GM12878 (cell line): ENCODE data around the gene FMNL2. TPM values are rescaled to one million over a fixed set of nuclear protein-coding genes. Genes with fewer than 3 reads are reported as not detected.
A peak's percentile ranks its signal among the peaks of the same experiment; 100 is the strongest.

ENCODE experiments used
- ATAC-seq: fragments of 200-7000 bp; cut with Tn5 transposase; 3 replicates; pipeline ENCODE4 v1.9.1; 2020; ENCODE audit warnings: mild to moderate bottlenecking, moderate library complexity
- BruUV-seq: library from RNA; stranded (reverse); fragments of 400-500 nt; replicated peaks from 2 replicates; lab custom pipeline; 2021; lab: Mats Ljungman, UMichigan
- CTCF ChIA-PET: fragments of 300-600 bp; sonication (Branson Sonifier 250); formaldehyde crosslinking; extraction: SDS; loops from one replicate; lab custom pipeline; 2021; ENCODE audit warnings: inconsistent platforms; lab: Yijun Ruan, JAX
- POLR2A ChIA-PET: fragments of 350-600 bp; formaldehyde crosslinking; extraction: SDS; loops from one replicate; lab custom pipeline; 2021; ENCODE audit warnings: inconsistent platforms; lab: Charles Lee
- RAD21 ChIA-PET: fragments of 300-600 bp; sonication (Branson Sonifier 250); formaldehyde crosslinking; loops from one replicate; lab custom pipeline; 2023; ENCODE audit warnings: antibody characterized with exemption; ENCODE audit not compliant: unreplicated experiment; lab: Charles Lee
- SMC1A ChIA-PET: fragments of 300-600 bp; sonication (Branson Sonifier 250); formaldehyde crosslinking; loops from one replicate; lab custom pipeline; 2023; ENCODE audit not compliant: unreplicated experiment, uncharacterized antibody; lab: Charles Lee
- DNase-seq: peaks from one replicate; pipeline ENCODE4 v3.0.0-alpha.2; 2011; ENCODE audit warnings: low read depth, low spot score
- FAIRE-seq: peaks from 3 replicates; lab custom pipeline; 2011; peaks lifted over from hg19 to GRCh38; lab: Jason Lieb, UNC
- H2AFZ ChIP-seq: 2 replicates; pipeline ENCODE4 v1.6.0; 2011; ENCODE audit warnings: low read depth, low read length, control low read depth; ENCODE audit not compliant: control insufficient read depth
- H3K27ac ChIP-seq: 2 replicates; pipeline ENCODE4 v1.5.1; 2011; ENCODE audit warnings: control low read depth; ENCODE audit not compliant: control insufficient read depth, insufficient read depth
- H3K27me3 ChIP-seq, 2 experiments: replicated peaks in 1 of 2; 2 replicates each; pipeline versions ENCODE4 v1.6.0 to v1.6.1; 2011; ENCODE audit warnings: low read length in 1 of 2; ENCODE audit not compliant: control insufficient read depth in 2 of 2, insufficient read depth in 2 of 2
- H3K36me3 ChIP-seq, 2 experiments: 2 replicates each; pipeline ENCODE4 v1.5.1; 2011; ENCODE audit warnings: low read length in 1 of 2; ENCODE audit not compliant: control insufficient read depth in 2 of 2, insufficient read depth in 2 of 2
- H3K4me1 ChIP-seq: 2 replicates; pipeline ENCODE4 v1.6.1; 2011; ENCODE audit warnings: mild to moderate bottlenecking, low read length, moderate library complexity, mixed read lengths; ENCODE audit not compliant: control insufficient read depth, insufficient read depth
- H3K4me2 ChIP-seq: 2 replicates; pipeline ENCODE4 v1.6.0; 2011; ENCODE audit warnings: control low read depth; ENCODE audit not compliant: control insufficient read depth, insufficient read depth
- H3K4me3 ChIP-seq: fragments of 200-600 bp; sonication (generic); 2 replicates; pipeline ENCODE4 v1.5.1; 2016
- H3K79me2 ChIP-seq: 2 replicates; pipeline ENCODE4 v1.6.0; 2011; ENCODE audit warnings: low read length; ENCODE audit not compliant: control insufficient read depth, insufficient read depth
- H3K9ac ChIP-seq: 2 replicates; pipeline ENCODE4 v1.8.0; 2011; ENCODE audit warnings: low read length, control low read depth, mixed read lengths; ENCODE audit not compliant: control insufficient read depth, insufficient read depth
- H3K9me3 ChIP-seq: replicated peaks from 3 replicates; pipeline ENCODE4 v1.5.1; 2011; ENCODE audit warnings: mild to moderate bottlenecking, low read length; ENCODE audit not compliant: control insufficient read depth, insufficient read depth
- H4K20me1 ChIP-seq: 2 replicates; pipeline ENCODE4 v1.6.0; 2011; ENCODE audit not compliant: control insufficient read depth, insufficient read depth
- GABPA ChIP-seq: IDR thresholded peaks from 2 replicates; pipeline ENCODE4 v1.6.1; 2014; ENCODE audit warnings: antibody characterized with exemption, low read depth, mild to moderate bottlenecking, inconsistent platforms
- HDAC2 ChIP-seq: fragments of 200-600 bp; sonication (generic); IDR thresholded peaks from 2 replicates; pipeline ENCODE4 v1.6.1; 2017
- ZNF384 ChIP-seq: IDR thresholded peaks from 2 replicates; pipeline ENCODE4 v1.6.1; 2012; ENCODE audit warnings: low read depth, mild to moderate bottlenecking, low read length, improper control_type of control experiment, borderline replicate concordance
- WGBS: methylation state at CpG from one replicate; pipeline ENCODE4 v1.1.6; 2016; ENCODE audit warnings: low lambda C conversion rate; ENCODE audit not compliant: insufficient replicate concordance, insufficient coverage; ENCODE audit errors: missing lambda C conversion rate; 5-methylcytosine and 5-hydroxymethylcytosine counted together
- in situ Hi-C: fragments of 300-500 bp; cut with MboI; formaldehyde crosslinking; loops from 9 replicates; pipeline ENCODE4 v1.14.3; 2018; ENCODE audit warnings: mixed read lengths
- intact Hi-C: fragments of 100-400 bp; cut with micrococcal nuclease; formaldehyde crosslinking; loops from one replicate; pipeline ENCODE4 v1.14.2; 2022; ENCODE audit not compliant: unreplicated experiment
- polyA plus RNA-seq, 11 experiments: library from polyadenylated mRNA; depleted of rRNA in 4 of 11; unstranded in 6 of 11; stranded (reverse) in 5 of 11; fragments of >200 nt; fragmentation: Nextera tagmentation in 4 of 11; fragmentation: Illumina TruSeq in 1 of 11; extraction: Ambion mirVana in 4 of 11; extraction: Trizol in 1 of 11; gene quantifications; 1 replicate in 1 of 11; 2 replicates in 10 of 11; pipeline versions ENCODE4 v1.2.1 to v1.2.3, GENCODE V29; 2011 to 2016; ENCODE audit warnings: inconsistent platforms in 2 of 11, missing spikeins in 2 of 11, low read depth in 1 of 11
- total RNA-seq, 4 experiments: library from RNA; depleted of rRNA in 3 of 4; stranded (reverse); fragments of >200 nt in 3 of 4; fragmentation: Illumina TruSeq in 1 of 4; extraction: Trizol in 1 of 4; gene quantifications; 2 replicates each; pipeline versions ENCODE4 v1.2.1 to v1.2.3, GENCODE V29; 2013 to 2021
- TF ChIP-seq, protein P1 (sequence below): fragments of 450-650 bp; IDR thresholded peaks from 2 replicates; pipeline ENCODE4 v1.6.1; 2017; ENCODE audit warnings: mild to moderate bottlenecking, moderate library complexity
- TF ChIP-seq, protein P2 (sequence below): fragments of 450-650 bp; IDR thresholded peaks from 2 replicates; pipeline ENCODE4 v1.6.1; 2016; ENCODE audit warnings: mild to moderate bottlenecking

FMNL2 gene
- total and polyA plus RNA-seq, 10 of the 15 experiments (the other 5 are each of a cell fraction or from before 2014, with no cell fraction given): 0.13 to 9.9 (median 0.35) TPM

DNA sequence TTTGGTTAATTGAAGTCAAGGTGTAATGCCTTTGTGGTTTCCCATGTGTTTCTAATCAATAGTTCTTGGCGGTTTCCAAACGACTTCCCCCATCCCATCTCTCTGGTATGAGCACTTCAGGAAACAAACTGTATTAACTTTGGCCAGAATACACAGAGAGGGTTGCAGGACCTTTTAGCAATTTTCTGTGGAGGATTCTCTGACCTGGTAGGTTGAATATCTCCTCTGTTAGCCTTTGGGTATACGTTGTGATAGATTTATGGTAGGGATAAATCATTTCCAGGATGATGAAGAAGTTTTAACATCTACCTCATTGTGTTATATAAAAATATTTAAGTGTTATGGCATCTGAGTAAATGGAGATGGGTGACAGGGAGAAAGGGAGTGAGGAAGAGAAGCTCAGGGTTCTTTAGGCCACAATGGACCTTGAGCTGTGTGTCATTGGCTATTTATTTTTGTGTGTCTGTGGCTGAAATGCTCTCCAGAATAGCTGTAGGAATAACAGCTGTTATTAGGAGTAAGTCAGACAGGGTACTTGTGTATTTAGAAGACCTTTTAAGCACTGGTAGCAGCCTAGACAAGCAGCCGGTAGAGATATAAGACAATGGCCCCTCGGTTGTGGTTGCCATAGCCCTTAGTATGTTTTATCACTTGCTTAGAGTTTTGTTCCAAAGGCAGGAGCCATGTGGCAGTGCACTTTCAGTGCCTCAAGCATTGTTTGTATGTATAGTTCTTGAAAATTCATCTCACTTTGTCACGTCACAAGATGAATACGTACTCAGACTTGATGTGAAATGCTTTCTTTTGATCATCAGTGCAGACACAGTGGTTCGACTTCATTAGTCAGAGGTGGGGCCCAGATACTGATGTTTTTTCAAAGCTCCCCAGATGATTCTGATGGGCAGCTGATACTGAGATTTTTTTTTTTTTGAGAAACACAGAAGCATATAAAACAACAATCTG, 91.1 kb downstream of the FMNL2 start:
- ChIA-PET POLR2A (interaction anchor here (0.9 to 1.2 kb wide), 2 partner anchors 12 to 52 kb away, joined by 3 to 4 read pairs; no protein-coding TSS in a partner anchor), RAD21 (interaction anchor here (0.7 to 1.6 kb wide), 3 partner anchors 11 to 210 kb away, joined by 3 read pairs; no protein-coding TSS in a partner anchor), SMC1A (interaction anchor here (0.8 to 1.4 kb wide), 5 partner anchors 9 to 20 kb away, joined by 3 to 4 read pairs (median 3); no protein-coding TSS in a partner anchor), CTCF (interaction anchor here (1.0 to 1.1 kb wide), 2 partner anchors 10 to 16 kb away, joined by 3 read pairs; no protein-coding TSS in a partner anchor)
- Histone ChIP-seq H3K36me3 (no peaks in the 10 kb centered on the region), H4K20me1 (no peaks in the 10 kb centered on the region), H3K4me2 (no peak overlapping the region), H3K79me2 (no peaks in the 10 kb centered on the region; the same call in 1 of the 2 replicates), H2AFZ (no peak overlapping the region), H3K4me3 (no peak overlapping the region), H3K9me3 (no peaks in the 10 kb centered on the region; the same call in 2 of the 3 replicates), H3K4me1 (no peaks in the 10 kb centered on the region; the same call in 1 of the 2 replicates), H3K27ac (no peak overlapping the region), H3K9ac (no peak overlapping the region), H3K27me3 (no peaks in the 10 kb centered on the region)
- ATAC-seq: peak; percentile 69
- BruUV-seq: no TSS peak
- FAIRE-seq: no peak
- in situ Hi-C loops: no loop called here
- WGBS: 60% methylated on average over 8 of the region's 8 CpGs
- no peak for DNase-seq
- no peak for TF ChIP-seq GABPA
- no peak for TF ChIP-seq HDAC2
- TF ChIP-seq, protein P1, sequence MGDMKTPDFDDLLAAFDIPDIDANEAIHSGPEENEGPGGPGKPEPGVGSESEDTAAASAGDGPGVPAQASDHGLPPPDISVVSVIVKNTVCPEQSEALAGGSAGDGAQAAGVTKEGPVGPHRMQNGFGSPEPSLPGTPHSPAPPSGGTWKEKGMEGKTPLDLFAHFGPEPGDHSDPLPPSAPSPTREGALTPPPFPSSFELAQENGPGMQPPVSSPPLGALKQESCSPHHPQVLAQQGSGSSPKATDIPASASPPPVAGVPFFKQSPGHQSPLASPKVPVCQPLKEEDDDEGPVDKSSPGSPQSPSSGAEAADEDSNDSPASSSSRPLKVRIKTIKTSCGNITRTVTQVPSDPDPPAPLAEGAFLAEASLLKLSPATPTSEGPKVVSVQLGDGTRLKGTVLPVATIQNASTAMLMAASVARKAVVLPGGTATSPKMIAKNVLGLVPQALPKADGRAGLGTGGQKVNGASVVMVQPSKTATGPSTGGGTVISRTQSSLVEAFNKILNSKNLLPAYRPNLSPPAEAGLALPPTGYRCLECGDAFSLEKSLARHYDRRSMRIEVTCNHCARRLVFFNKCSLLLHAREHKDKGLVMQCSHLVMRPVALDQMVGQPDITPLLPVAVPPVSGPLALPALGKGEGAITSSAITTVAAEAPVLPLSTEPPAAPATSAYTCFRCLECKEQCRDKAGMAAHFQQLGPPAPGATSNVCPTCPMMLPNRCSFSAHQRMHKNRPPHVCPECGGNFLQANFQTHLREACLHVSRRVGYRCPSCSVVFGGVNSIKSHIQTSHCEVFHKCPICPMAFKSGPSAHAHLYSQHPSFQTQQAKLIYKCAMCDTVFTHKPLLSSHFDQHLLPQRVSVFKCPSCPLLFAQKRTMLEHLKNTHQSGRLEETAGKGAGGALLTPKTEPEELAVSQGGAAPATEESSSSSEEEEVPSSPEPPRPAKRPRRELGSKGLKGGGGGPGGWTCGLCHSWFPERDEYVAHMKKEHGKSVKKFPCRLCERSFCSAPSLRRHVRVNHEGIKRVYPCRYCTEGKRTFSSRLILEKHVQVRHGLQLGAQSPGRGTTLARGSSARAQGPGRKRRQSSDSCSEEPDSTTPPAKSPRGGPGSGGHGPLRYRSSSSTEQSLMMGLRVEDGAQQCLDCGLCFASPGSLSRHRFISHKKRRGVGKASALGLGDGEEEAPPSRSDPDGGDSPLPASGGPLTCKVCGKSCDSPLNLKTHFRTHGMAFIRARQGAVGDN: 0 out of 2 replicates have a peak, but pooled peaks have one; percentile 14
- peak; percentile 42; the same call in 1 of the 2 replicates for TF ChIP-seq ZNF384
- TF ChIP-seq, protein P2, sequence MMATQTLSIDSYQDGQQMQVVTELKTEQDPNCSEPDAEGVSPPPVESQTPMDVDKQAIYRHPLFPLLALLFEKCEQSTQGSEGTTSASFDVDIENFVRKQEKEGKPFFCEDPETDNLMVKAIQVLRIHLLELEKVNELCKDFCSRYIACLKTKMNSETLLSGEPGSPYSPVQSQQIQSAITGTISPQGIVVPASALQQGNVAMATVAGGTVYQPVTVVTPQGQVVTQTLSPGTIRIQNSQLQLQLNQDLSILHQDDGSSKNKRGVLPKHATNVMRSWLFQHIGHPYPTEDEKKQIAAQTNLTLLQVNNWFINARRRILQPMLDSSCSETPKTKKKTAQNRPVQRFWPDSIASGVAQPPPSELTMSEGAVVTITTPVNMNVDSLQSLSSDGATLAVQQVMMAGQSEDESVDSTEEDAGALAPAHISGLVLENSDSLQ: peak; percentile 74
- intact Hi-C loops: loop anchor here (5.0 kb wide), 1 partner anchor 89 kb away; the partner anchor contains the start of gene FMNL2
